Measurements from ENCODE around the gene KCNQ2.

KCNQ2 gene

GRCh38 chr20:63446216-63447024, 26.0 kb downstream of the KCNQ2 start:
- no peak for TF ChIP-seq CTCF (IDR thresholded peaks at IDR 0.05; ENCODE audit: unreplicated experiment in 3 of 3)
- peaks cover 15% of the 10 kb centered on the region for H3K27me3 Mint-ChIP-seq (ENCODE audit: low read depth)
- H3K9me3 Mint-ChIP-seq = peaks cover 6% of the 10 kb centered on the region
- peaks cover 12% of the 10 kb centered on the region for H3K4me1 Mint-ChIP-seq
- no peak overlapping the region for H3K4me3 Mint-ChIP-seq
- no peaks in the 10 kb centered on the region for H3K36me3 Mint-ChIP-seq (ENCODE audit: low read depth)
- no peak overlapping the region for H3K27ac Mint-ChIP-seq

- Mint-ChIP-seq H3K36me3 (ENCODE audit: low read depth) (no peaks in the 10 kb centered on the region), H3K27ac (peak overlapping the region in 1 of 3 experiments; percentile 46), H3K27me3 (ENCODE audit: low read depth) (peaks cover 15% of the 10 kb centered on the region), H3K4me1 (peaks cover 16% of the 10 kb centered on the region), H3K4me3 (no peak overlapping the region), H3K9me3 (peaks cover 6% of the 10 kb centered on the region)
- TF ChIP-seq CTCF (IDR thresholded peaks at IDR 0.05; ENCODE audit: unreplicated experiment in 3 of 3) = no peak
Measured at GRCh38 chr20:63445075-63445734, 27.2 kb downstream of the KCNQ2 start.

- H3K27me3 Mint-ChIP-seq (ENCODE audit: low read depth) = peaks cover 15% of the 10 kb centered on the region
- TF ChIP-seq CTCF (IDR thresholded peaks at IDR 0.05; ENCODE audit: unreplicated experiment in 3 of 3) = no peak
- H3K9me3 Mint-ChIP-seq = peaks cover 6% of the 10 kb centered on the region
- H3K4me3 Mint-ChIP-seq = no peak overlapping the region
- no peaks in the 10 kb centered on the region for H3K36me3 Mint-ChIP-seq (ENCODE audit: low read depth)
- H3K4me1 Mint-ChIP-seq = peaks cover 16% of the 10 kb centered on the region
- no peak overlapping the region for H3K27ac Mint-ChIP-seq
Measured at GRCh38 chr20:63444548-63444947, 27.9 kb downstream of the KCNQ2 start.

- H3K4me1 Mint-ChIP-seq = peaks cover 16% of the 10 kb centered on the region
- no peak overlapping the region for H3K27ac Mint-ChIP-seq
- peaks cover 12% of the 10 kb centered on the region for H3K27me3 Mint-ChIP-seq (ENCODE audit: low read depth)
- peaks cover 6% of the 10 kb centered on the region for H3K9me3 Mint-ChIP-seq
- TF ChIP-seq CTCF (IDR thresholded peaks at IDR 0.05; ENCODE audit: unreplicated experiment in 3 of 3) = no peak
- no peak overlapping the region for H3K4me3 Mint-ChIP-seq
- H3K36me3 Mint-ChIP-seq (ENCODE audit: low read depth) = no peaks in the 10 kb centered on the region
Measured at GRCh38 chr20:63443606-63444395, 28.7 kb downstream of the KCNQ2 start.

GRCh38 chr20:63442100-63442493, 30.4 kb downstream of the KCNQ2 start:
- H3K9me3 Mint-ChIP-seq = peaks cover 6% of the 10 kb centered on the region
- peaks cover 6% of the 10 kb centered on the region for H3K4me1 Mint-ChIP-seq
- no peak overlapping the region for H3K27ac Mint-ChIP-seq
- no peak overlapping the region for H3K4me3 Mint-ChIP-seq
- peaks cover 3% of the 10 kb centered on the region for H3K27me3 Mint-ChIP-seq (ENCODE audit: low read depth)
- no peaks in the 10 kb centered on the region for H3K36me3 Mint-ChIP-seq (ENCODE audit: low read depth)
- peak in 2 of 3 experiments; percentile 23 to 27 for TF ChIP-seq CTCF (IDR thresholded peaks at IDR 0.05; ENCODE audit: unreplicated experiment in 3 of 3)

Data from nephron (organoid).